Ovary (tissue), 9 donors: ENCODE results near the gene CCDC188. TPM values are rescaled to one million over a fixed set of nuclear protein-coding genes. Genes with fewer than 3 reads are reported as not detected.

Experiments
- DNase-seq, 5 donors: peaks; one replicate each; pipeline ENCODE4 v3.0.0-alpha.2; 2019 to 2020
- H3K27ac ChIP-seq, 2 donors: fragments of 200-600 bp; one replicate each; pipeline versions ENCODE4 v1.5.1 to v1.8.0; 2019 to 2022
- H3K27me3 ChIP-seq: fragments of 200-600 bp; one replicate; pipeline ENCODE4 v1.8.0; 2022
- H3K36me3 ChIP-seq: fragments of 200-600 bp; sonication (generic); one replicate; pipeline ENCODE4 v1.5.1; 2019
- H3K4me1 ChIP-seq: one replicate; pipeline ENCODE4 v1.8.1; 2013; ENCODE audit warnings: mild to moderate bottlenecking, moderate library complexity; ENCODE audit not compliant: insufficient read depth
- H3K4me3 ChIP-seq: fragments of 200-600 bp; sonication (generic); one replicate; pipeline ENCODE4 v1.5.1; 2017
- H3K9me3 ChIP-seq, 2 donors: fragments of 200-600 bp in 1 of 2; sonication (generic) in 1 of 2; one replicate each; pipeline versions ENCODE4 v1.5.1 to v1.8.1; 2013 to 2019; ENCODE audit warnings: mild to moderate bottlenecking in 1 of 2, moderate library complexity in 1 of 2
- CTCF ChIP-seq, 3 donors: fragments of 450-650 bp in 2 of 3; fragments of 200-600 bp in 1 of 3; IDR thresholded peaks; one replicate each; pipeline versions ENCODE4 v1.5.1 to v1.8.0; 2016 to 2022; ENCODE audit warnings: antibody characterized with exemption in 3 of 3, mild to moderate bottlenecking in 1 of 3
- EP300 ChIP-seq: sonication (generic); formaldehyde crosslinking; IDR thresholded peaks from one replicate; pipeline ENCODE4 v1.6.1; 2017; ENCODE audit warnings: antibody characterized with exemption
- POLR2A ChIP-seq: fragments of 450-650 bp; IDR thresholded peaks from one replicate; pipeline ENCODE4 v1.6.1; 2017; ENCODE audit warnings: antibody characterized with exemption, mild to moderate bottlenecking, moderate library complexity
- WGBS, 3 donors: extraction: QIAGEN DNeasy Blood & Tissue Kit in 1 of 3; methylation state at CpG; one replicate each; pipeline versions ENCODE4 v1.1.5 to v1.1.7; 2013 to 2017; 5-methylcytosine and 5-hydroxymethylcytosine counted together
- intact Hi-C, 4 donors: fragments of 100-400 bp; cut with DNase I; formaldehyde crosslinking; loops; one replicate each; pipeline versions ENCODE4 v1.11.0 to v1.15.1; 2022 to 2023
- microRNA-seq, 3 donors: library from miRNA; unstranded; fragments of <30 nt; microRNA quantifications; one replicate each; pipeline versions ENCODE4 to v1.2.0, GENCODE V29; 2019 to 2020
- polyA plus RNA-seq, 2 donors: library from polyadenylated mRNA; stranded (reverse); fragments of 200-250 nt in 1 of 2; fragments of 350-450 nt in 1 of 2; fragmentation: Illumina TruSeq in 1 of 2; extraction: RNeasy Lipid Tissue Mini Kit (QIAGEN cat#74804) in 1 of 2; gene quantifications; one replicate each; pipeline ENCODE4 v1.2.3, GENCODE V29; 2013 to 2014
- small RNA-seq: library from RNA; depleted of rRNA; stranded (forward); fragments of <200 nt; gene quantifications from one replicate; pipeline ENCODE3, GENCODE V24; 2016
- total RNA-seq, 7 donors: library from RNA; depleted of rRNA in 2 of 7; stranded (reverse); fragments of >200 nt in 2 of 7; fragmentation: NEBNext Ultra II Directional in 3 of 7; extraction: Animal tissue kit (Norgen Biotek cat#: 25700) in 3 of 7; gene quantifications; one replicate each; pipeline versions ENCODE4 v1.1.0 to v1.2.4, GENCODE V29; 2016 to 2023
- donor health status: DM: no; HTN: no; CAD: no; lungs with moderate emphysema.
- donor health status: DM: no; HTN: no; CAD: no.
- donor health status: Bipolar disorder and iron deficiency.
- donor health status: DM: yes; HTN: yes; CAD: no.
- donor health status: DM: no; HTN: no; CAD: no.
- donor health status: DM: yes; HTN: yes; CAD: no.

Gene CCDC188
- total and polyA plus RNA-seq, 9 donors: 0.27 to 1.1 (median 0.42) TPM; not detected in 1

GRCh38 chr22:20102203-20102780 lies 48.6 kb downstream of the CCDC188 start:
- no peak for TF ChIP-seq POLR2A
- TF ChIP-seq CTCF (IDR thresholded peaks at IDR 0.05): no peak
- TF ChIP-seq EP300: no peak
- Histone ChIP-seq H3K9me3 (no peaks in the 10 kb centered on the region), H3K4me1 (no peaks in the 10 kb centered on the region), H3K27me3 (no peaks in the 10 kb centered on the region), H3K36me3 (no peaks in the 10 kb centered on the region), H3K4me3 (no peak overlapping the region), H3K27ac (no peak overlapping the region)
- intact Hi-C loops: no loop called here
- 87 to 90% (median 88%) methylated on average over 12 of the region's 12 CpGs for WGBS, 3 donors
- peak in 1 of 5 donors; percentile 4 for DNase-seq

- TF ChIP-seq EP300 (no peak), CTCF (IDR thresholded peaks at IDR 0.05) (no peak), POLR2A (no peak)
- intact Hi-C loops: no loop called here
- peak in 1 of 5 donors; percentile 16 for DNase-seq
- Histone ChIP-seq H3K36me3 (no peaks in the 10 kb centered on the region), H3K4me1 (no peaks in the 10 kb centered on the region), H3K27me3 (no peaks in the 10 kb centered on the region), H3K27ac (no peak overlapping the region), H3K4me3 (no peak overlapping the region), H3K9me3 (no peaks in the 10 kb centered on the region)
- WGBS, 3 donors: 80 to 88% (median 83%) methylated on average over 8 of the region's 8 CpGs
These were observed 49.2 kb downstream of the CCDC188 start for GRCh38 chr22:20101638-20102037.

- TF ChIP-seq CTCF (IDR thresholded peaks at IDR 0.05) (no peak), EP300 (no peak), POLR2A (no peak)
- H3K36me3 ChIP-seq: no peaks in the 10 kb centered on the region
- DNase-seq: no peak
- H3K27ac ChIP-seq: no peak overlapping the region
- no peaks in the 10 kb centered on the region for H3K9me3 ChIP-seq
- intact Hi-C loops: loop anchor here in 1 of 4 donors (10.0 kb wide), 1 partner anchor 74 kb away; the partner anchor contains the start of gene TANGO2
- no peaks in the 10 kb centered on the region for H3K27me3 ChIP-seq
- H3K4me3 ChIP-seq: no peak overlapping the region
- no peaks in the 10 kb centered on the region for H3K4me1 ChIP-seq
- WGBS, 3 donors: 94 to 96% (median 95%) methylated on average over 6 of the region's 6 CpGs
These were observed 51.6 kb downstream of the CCDC188 start for GRCh38 chr22:20099099-20099711.

Small RNA genes within 50 kb of the gene (microRNA-seq; reads per million reads assigned to microRNA genes)
- gene MIR6816: 0 to 0.38 (median 0) reads per million in 3 donors

Small RNA genes within 50 kb of the gene (small RNA-seq; reads per million reads assigned to genes)
- not detected for gene MIR6816
- not detected for gene RF00599

Other genes with a start within 250 kb of the CCDC188 start
- 100 to 1,000 TPM; 143 to 194 (median 161) TPM for gene COMT, start 209.3 kb downstream of the CCDC188 start, total RNA-seq
- 100 to 1,000 TPM in 1 of 2 donors, 10 to 100 TPM in 1; 23.1 to 200 TPM for gene COMT, start 209.3 kb downstream of the CCDC188 start, polyA plus RNA-seq
- gene TXNRD2, start 209.2 kb downstream of the CCDC188 start, total RNA-seq: 10 to 100 TPM; 21.3 to 37.3 (median 26.9) TPM
- gene TXNRD2, start 209.2 kb downstream of the CCDC188 start, polyA plus RNA-seq: 10 to 100 TPM; 21.3 to 37.8 TPM
- gene ARVCF, start 134.2 kb downstream of the CCDC188 start, total RNA-seq: 10 to 100 TPM in 6 of 7 donors, 1 to 10 TPM in 1; 9.0 to 23.8 (median 14.0) TPM
- gene ARVCF, start 134.2 kb downstream of the CCDC188 start, polyA plus RNA-seq: 10 to 100 TPM in 1 of 2 donors, under 1 TPM in 1; 0.42 to 17.4 TPM
- 10 to 100 TPM; 11.8 to 17.5 (median 13.3) TPM for gene TANGO2, start 129.9 kb downstream of the CCDC188 start, total RNA-seq
- 10 to 100 TPM; 11.0 to 17.2 TPM for gene TANGO2, start 129.9 kb downstream of the CCDC188 start, polyA plus RNA-seq
- 10 to 100 TPM; 15.9 to 46.5 (median 40.1) TPM for gene DGCR8, start 70.8 kb downstream of the CCDC188 start, total RNA-seq
- gene DGCR8, start 70.8 kb downstream of the CCDC188 start, polyA plus RNA-seq: 10 to 100 TPM; 17.2 to 21.4 TPM
- gene RANBP1, start 35.0 kb downstream of the CCDC188 start, total RNA-seq: 100 to 1,000 TPM in 2 of 7 donors, 10 to 100 TPM in 5; 62.8 to 198 (median 82.8) TPM
- 10 to 100 TPM; 79.9 to 80.2 TPM for gene RANBP1, start 35.0 kb downstream of the CCDC188 start, polyA plus RNA-seq
- gene TRMT2A, start 33.8 kb downstream of the CCDC188 start, total RNA-seq: 10 to 100 TPM; 35.6 to 59.7 (median 50.1) TPM
- gene TRMT2A, start 33.8 kb downstream of the CCDC188 start, polyA plus RNA-seq: 10 to 100 TPM in 1 of 2 donors, 1 to 10 TPM in 1; 2.8 to 44.1 TPM
- gene ZDHHC8, start 19.3 kb downstream of the CCDC188 start, total RNA-seq: 10 to 100 TPM; 13.7 to 77.4 (median 60.9) TPM
- gene ZDHHC8, start 19.3 kb downstream of the CCDC188 start, polyA plus RNA-seq: 10 to 100 TPM in 1 of 2 donors, 1 to 10 TPM in 1; 5.1 to 34.8 TPM
- gene RTN4R, start 117.3 kb upstream of the CCDC188 start, total RNA-seq: 1 to 10 TPM in 4 of 7 donors, under 1 TPM in 3; 0.48 to 8.2 (median 2.2) TPM
- 1 to 10 TPM in 1 of 2 donors, not detected in 1; 1.5 TPM for gene RTN4R, start 117.3 kb upstream of the CCDC188 start, polyA plus RNA-seq
- gene DGCR6L, start 169.0 kb upstream of the CCDC188 start, total RNA-seq: 10 to 100 TPM; 36.4 to 69.5 (median 40.8) TPM
- 10 to 100 TPM in 1 of 2 donors, 1 to 10 TPM in 1; 1.9 to 64.7 TPM for gene DGCR6L, start 169.0 kb upstream of the CCDC188 start, polyA plus RNA-seq
- 10 to 100 TPM in 5 of 7 donors, 1 to 10 TPM in 2; 6.9 to 16.8 (median 12.8) TPM for gene ZNF74, start 243.1 kb upstream of the CCDC188 start, total RNA-seq
- gene ZNF74, start 243.1 kb upstream of the CCDC188 start, polyA plus RNA-seq: 1 to 10 TPM; 6.1 to 7.4 TPM